ENCODE data around the gene NUPR1.

NUPR1 gene, protein sequence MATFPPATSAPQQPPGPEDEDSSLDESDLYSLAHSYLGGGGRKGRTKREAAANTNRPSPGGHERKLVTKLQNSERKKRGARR

GRCh38 chr16:28538733-28539596 is at the start of gene NUPR1:
NUPR1 (minus strand) TSS chr16:28538974; CDS start chr16:28538907, 67 bp downstream.
- intact Hi-C loops (cut with DNase I; ENCODE audit: low total_unique reads), result loop anchor here (2.0 kb wide), 1 partner anchor 46 kb away; the partner anchor contains the start of gene CLN3
- H3K27me3 ChIP-seq, result no peaks in the 10 kb centered on the region
- H3K27ac ChIP-seq, result peak within 1 kb of the TSS; percentile 96
- H3K36me3 ChIP-seq, result peaks cover 33 to 41% (median 34%) of the 10 kb centered on the region in 3 donors
- DNase-seq, result peak; percentile 98 to 99
- H3K9me3 ChIP-seq, result peaks cover 1 to 10% (median 5%) of the 10 kb centered on the region in 3 donors
- TF ChIP-seq, protein P1, sequence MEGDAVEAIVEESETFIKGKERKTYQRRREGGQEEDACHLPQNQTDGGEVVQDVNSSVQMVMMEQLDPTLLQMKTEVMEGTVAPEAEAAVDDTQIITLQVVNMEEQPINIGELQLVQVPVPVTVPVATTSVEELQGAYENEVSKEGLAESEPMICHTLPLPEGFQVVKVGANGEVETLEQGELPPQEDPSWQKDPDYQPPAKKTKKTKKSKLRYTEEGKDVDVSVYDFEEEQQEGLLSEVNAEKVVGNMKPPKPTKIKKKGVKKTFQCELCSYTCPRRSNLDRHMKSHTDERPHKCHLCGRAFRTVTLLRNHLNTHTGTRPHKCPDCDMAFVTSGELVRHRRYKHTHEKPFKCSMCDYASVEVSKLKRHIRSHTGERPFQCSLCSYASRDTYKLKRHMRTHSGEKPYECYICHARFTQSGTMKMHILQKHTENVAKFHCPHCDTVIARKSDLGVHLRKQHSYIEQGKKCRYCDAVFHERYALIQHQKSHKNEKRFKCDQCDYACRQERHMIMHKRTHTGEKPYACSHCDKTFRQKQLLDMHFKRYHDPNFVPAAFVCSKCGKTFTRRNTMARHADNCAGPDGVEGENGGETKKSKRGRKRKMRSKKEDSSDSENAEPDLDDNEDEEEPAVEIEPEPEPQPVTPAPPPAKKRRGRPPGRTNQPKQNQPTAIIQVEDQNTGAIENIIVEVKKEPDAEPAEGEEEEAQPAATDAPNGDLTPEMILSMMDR (IDR thresholded peaks at IDR 0.05), result no peak
- H3K4me1 ChIP-seq, result peaks cover 0 to 54% (median 24%) of the 10 kb centered on the region in 4 donors
- peak within 1 kb of the TSS; percentile 59 to 64 for H3K4me3 ChIP-seq

GRCh38 chr16:28587386-28587785 is 48.6 kb upstream of the NUPR1 start:
- TF ChIP-seq, protein P1 (IDR thresholded peaks at IDR 0.05), result no peak
- Histone ChIP-seq H3K9me3 (no peaks in the 10 kb centered on the region), H3K36me3 (peaks cover 66 to 100% (median 91%) of the 10 kb centered on the region in 3 donors), H3K4me1 (no peaks in the 10 kb centered on the region), H3K4me3 (no peak overlapping the region), H3K27me3 (no peaks in the 10 kb centered on the region), H3K27ac (no peak overlapping the region)
- intact Hi-C loops (cut with DNase I; ENCODE audit: low total_unique reads), result no loop called here
- no peak for DNase-seq

- peaks cover 73 to 98% (median 94%) of the 10 kb centered on the region in 3 donors for H3K36me3 ChIP-seq
- no peak for DNase-seq
- H3K27ac ChIP-seq, result no peak overlapping the region
- intact Hi-C loops (cut with DNase I; ENCODE audit: low total_unique reads), result no loop called here
- H3K4me1 ChIP-seq, result no peaks in the 10 kb centered on the region
- no peaks in the 10 kb centered on the region for H3K9me3 ChIP-seq
- no peaks in the 10 kb centered on the region for H3K27me3 ChIP-seq
- TF ChIP-seq, protein P1 (IDR thresholded peaks at IDR 0.05), result no peak
- no peak overlapping the region for H3K4me3 ChIP-seq
These were observed 47.7 kb upstream of the NUPR1 start for GRCh38 chr16:28586466-28586865.

GRCh38 chr16:28585674-28586073 is 46.9 kb upstream of the NUPR1 start:
- peaks cover 65 to 98% (median 93%) of the 10 kb centered on the region in 3 donors for H3K36me3 ChIP-seq

DNA sequence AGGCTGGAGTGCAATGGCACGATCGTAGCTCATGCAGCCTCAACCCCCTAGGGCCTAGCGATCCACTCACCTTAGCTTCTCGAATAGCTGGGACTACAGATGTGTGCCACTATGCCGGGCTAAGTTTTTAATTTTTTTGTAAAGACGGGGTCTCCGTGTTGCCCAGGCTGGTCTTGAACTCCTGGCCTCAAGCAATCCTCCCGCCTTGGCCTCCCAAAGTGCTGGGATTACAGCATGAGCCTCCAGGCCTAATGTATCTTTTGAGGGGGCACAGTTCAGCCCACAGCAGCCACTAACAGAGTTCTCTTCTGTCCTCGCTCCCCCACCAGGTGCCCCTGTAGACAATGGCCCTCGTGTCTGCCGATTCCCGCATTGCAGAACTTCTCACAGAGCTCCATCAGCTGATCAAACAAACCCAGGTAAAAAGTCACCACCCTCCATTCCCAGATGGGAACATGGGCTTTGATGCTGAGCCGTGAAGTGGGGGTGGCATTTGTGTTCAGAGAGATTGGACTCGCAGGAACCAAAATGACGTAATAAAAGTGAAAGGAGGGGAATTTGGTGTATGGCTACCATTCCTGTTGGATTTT is 42.0 kb upstream of the NUPR1 start:
- Histone ChIP-seq H3K4me1 (no peaks in the 10 kb centered on the region), H3K9me3 (no peaks in the 10 kb centered on the region), H3K27me3 (no peaks in the 10 kb centered on the region), H3K36me3 (peaks cover 24 to 59% (median 47%) of the 10 kb centered on the region in 3 donors), H3K4me3 (no peak overlapping the region), H3K27ac (no peak overlapping the region)
- TF ChIP-seq, protein P1 (IDR thresholded peaks at IDR 0.05), result no peak
- intact Hi-C loops (cut with DNase I; ENCODE audit: low total_unique reads), result no loop called here
- DNase-seq, result no peak

More at GRCh38 chr16:28585674-28586073, 46.9 kb upstream of the NUPR1 start:
- Histone ChIP-seq H3K4me3 (no peak overlapping the region), H3K27ac (no peak overlapping the region), H3K9me3 (no peaks in the 10 kb centered on the region), H3K4me1 (no peaks in the 10 kb centered on the region), H3K27me3 (no peaks in the 10 kb centered on the region)
- DNase-seq, result no peak
- intact Hi-C loops (cut with DNase I; ENCODE audit: low total_unique reads), result no loop called here
- TF ChIP-seq, protein P1 (IDR thresholded peaks at IDR 0.05), result no peak

All from tibial artery (tissue), 4 donors.